WTC11 (cell line): ENCODE data around the gene MYH11. TPM values are rescaled to one million over a fixed set of nuclear protein-coding genes. Genes with fewer than 3 reads are reported as not detected.

ENCODE experiments used
- ATAC-seq: fragments of 200-7000 bp; cut with Tn5 transposase; 2 replicates; pipeline ENCODE4 v1.10.0; 2021; ENCODE audit warnings: mild to moderate bottlenecking, moderate library complexity
- CTCF ChIA-PET: fragments of 300-600 bp; sonication (Branson Sonifier 250); formaldehyde crosslinking; loops from one replicate; lab custom pipeline; 2021; ENCODE audit warnings: antibody characterized with exemption; lab: Charles Lee
- POLR2A ChIA-PET: fragments of 350-600 bp; sonication (Branson Sonifier 250); formaldehyde crosslinking; loops from one replicate; lab custom pipeline; 2021; ENCODE audit warnings: antibody characterized with exemption; lab: Charles Lee
- DNase-seq: peaks from one replicate; pipeline ENCODE4 v3.0.0; 2021; ENCODE audit warnings: low spot score
- H3K27ac Mint-ChIP-seq: 2 replicates; pipeline ENCODE4 v1.8.0; 2021; ENCODE audit warnings: mixed read lengths
- H3K27me3 Mint-ChIP-seq: 2 replicates; pipeline ENCODE4 v1.8.0; 2021; ENCODE audit warnings: low read depth, mild to moderate bottlenecking, moderate library complexity, mixed read lengths
- H3K36me3 Mint-ChIP-seq: 2 replicates; pipeline ENCODE4 v1.8.0; 2021; ENCODE audit warnings: mixed read lengths
- H3K4me1 Mint-ChIP-seq: 2 replicates; pipeline ENCODE4 v1.8.0; 2022; ENCODE audit warnings: mixed read lengths
- H3K4me3 Mint-ChIP-seq: 2 replicates; pipeline ENCODE4 v1.8.0; 2021; ENCODE audit warnings: mild to moderate bottlenecking, moderate library complexity, mixed read lengths
- H3K9me3 Mint-ChIP-seq: 2 replicates; pipeline ENCODE4 v1.8.0; 2021; ENCODE audit warnings: mixed read lengths
- AFF4 ChIP-seq: sonication (generic); formaldehyde crosslinking; IDR thresholded peaks from 2 replicates; pipeline ENCODE4 v1.8.1; 2023; ENCODE audit warnings: mild to moderate bottlenecking, missing genetic modification reagents, borderline replicate concordance
- CREB1 ChIP-seq: sonication (generic); formaldehyde crosslinking; IDR thresholded peaks from 2 replicates; pipeline ENCODE4 v1.8.0; 2023; ENCODE audit warnings: mild to moderate bottlenecking, missing genetic modification reagents
- E2F1 ChIP-seq: sonication (generic); formaldehyde crosslinking; IDR thresholded peaks from 2 replicates; pipeline ENCODE4 v1.8.0; 2022; ENCODE audit warnings: mild to moderate bottlenecking, missing genetic modification reagents
- GABPB1 ChIP-seq: sonication (generic); formaldehyde crosslinking; IDR thresholded peaks from 2 replicates; pipeline ENCODE4 v1.8.1; 2023; ENCODE audit warnings: mild to moderate bottlenecking, missing genetic modification reagents
- KAT7 ChIP-seq: sonication (generic); formaldehyde crosslinking; IDR thresholded peaks from 2 replicates; pipeline ENCODE4 v1.8.1; 2023; ENCODE audit warnings: missing genetic modification reagents, mild to moderate bottlenecking, borderline replicate concordance
- NR1H2 ChIP-seq: sonication (generic); formaldehyde crosslinking; IDR thresholded peaks from 2 replicates; pipeline ENCODE4 v1.9.0; 2021; ENCODE audit warnings: mild to moderate bottlenecking, moderate library complexity, missing genetic modification reagents
- PRDM15 ChIP-seq: sonication (generic); formaldehyde crosslinking; IDR thresholded peaks from 2 replicates; pipeline ENCODE4 v1.8.0; 2022; ENCODE audit warnings: missing genetic modification reagents
- ZNF219 ChIP-seq: sonication (generic); formaldehyde crosslinking; IDR thresholded peaks from 2 replicates; pipeline ENCODE4 v1.8.0; 2023; ENCODE audit warnings: missing genetic modification reagents, mild to moderate bottlenecking, borderline replicate concordance
- ZNF281 ChIP-seq: sonication (generic); formaldehyde crosslinking; IDR thresholded peaks from 2 replicates; pipeline ENCODE4 v1.8.0; 2023; ENCODE audit warnings: mild to moderate bottlenecking, missing genetic modification reagents
- ZNF317 ChIP-seq: sonication (generic); formaldehyde crosslinking; IDR thresholded peaks from 2 replicates; pipeline ENCODE4 v1.8.1; 2023; ENCODE audit warnings: low read depth, mild to moderate bottlenecking, moderate library complexity, missing genetic modification reagents, borderline replicate concordance
- ZNF425 ChIP-seq: fragments of 250-450 bp; sonication (Bioruptor Pico); conservative IDR thresholded peaks from 2 replicates; pipeline ENCODE4 v1.9.0; 2021; ENCODE audit warnings: mild to moderate bottlenecking
- ZNF532 ChIP-seq: fragments of 250-450 bp; sonication (Bioruptor Pico); IDR thresholded peaks from 2 replicates; pipeline ENCODE4 v1.9.0; 2021; ENCODE audit warnings: mild to moderate bottlenecking, borderline replicate concordance
- total RNA-seq: library from RNA; stranded (reverse); gene quantifications from 3 replicates; pipeline ENCODE4 v1.2.3, GENCODE V29; 2021
- TF ChIP-seq, protein P1 (sequence below): fragments of 250-450 bp; sonication (Bioruptor Pico); IDR thresholded peaks from 2 replicates; pipeline ENCODE4 v1.8.0; 2021; ENCODE audit warnings: mild to moderate bottlenecking
- TF ChIP-seq, protein P2 (sequence below): sonication (generic); formaldehyde crosslinking; IDR thresholded peaks from 2 replicates; pipeline ENCODE4 v1.8.0; 2022; ENCODE audit warnings: mild to moderate bottlenecking, missing genetic modification reagents
- TF ChIP-seq, protein P3 (sequence below): sonication (generic); formaldehyde crosslinking; IDR thresholded peaks from 2 replicates; pipeline ENCODE4 v1.8.0; 2022; ENCODE audit warnings: mild to moderate bottlenecking, missing genetic modification reagents

The MYH11 gene
- total RNA-seq, 1 experiment from 2014 or later = 0.74 TPM

- Mint-ChIP-seq H3K4me1 (no peaks in the 10 kb centered on the region), H3K9me3 (no peaks in the 10 kb centered on the region), H3K4me3 (no peak overlapping the region), H3K36me3 (peaks cover 16% of the 10 kb centered on the region), H3K27me3 (no peaks in the 10 kb centered on the region), H3K27ac (no peak overlapping the region)
- CTCF ChIA-PET = no interaction called here
- ATAC-seq (no peak), DNase-seq (no peak)
- POLR2A ChIA-PET = no interaction called here
- TF ChIP-seq ZNF317 (CRISPR knock-in tag) = no peak
- no peak for TF ChIP-seq GABPB1
- TF ChIP-seq CREB1 (CRISPR knock-in tag) = no peak
- TF ChIP-seq ZNF281 (CRISPR knock-in tag) = no peak
- no peak for TF ChIP-seq NR1H2 (CRISPR knock-in tag)
- TF ChIP-seq AFF4 (CRISPR knock-in tag) = no peak
- TF ChIP-seq, protein P1, sequence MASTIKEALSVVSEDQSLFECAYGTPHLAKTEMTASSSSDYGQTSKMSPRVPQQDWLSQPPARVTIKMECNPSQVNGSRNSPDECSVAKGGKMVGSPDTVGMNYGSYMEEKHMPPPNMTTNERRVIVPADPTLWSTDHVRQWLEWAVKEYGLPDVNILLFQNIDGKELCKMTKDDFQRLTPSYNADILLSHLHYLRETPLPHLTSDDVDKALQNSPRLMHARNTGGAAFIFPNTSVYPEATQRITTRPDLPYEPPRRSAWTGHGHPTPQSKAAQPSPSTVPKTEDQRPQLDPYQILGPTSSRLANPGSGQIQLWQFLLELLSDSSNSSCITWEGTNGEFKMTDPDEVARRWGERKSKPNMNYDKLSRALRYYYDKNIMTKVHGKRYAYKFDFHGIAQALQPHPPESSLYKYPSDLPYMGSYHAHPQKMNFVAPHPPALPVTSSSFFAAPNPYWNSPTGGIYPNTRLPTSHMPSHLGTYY (CRISPR knock-in tag) = no peak
- no peak for TF ChIP-seq ZNF219 (CRISPR knock-in tag)
- no peak for TF ChIP-seq E2F1 (CRISPR knock-in tag)
- TF ChIP-seq, protein P2, sequence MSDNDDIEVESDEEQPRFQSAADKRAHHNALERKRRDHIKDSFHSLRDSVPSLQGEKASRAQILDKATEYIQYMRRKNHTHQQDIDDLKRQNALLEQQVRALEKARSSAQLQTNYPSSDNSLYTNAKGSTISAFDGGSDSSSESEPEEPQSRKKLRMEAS = no peak
- no peak for TF ChIP-seq ZNF532 (CRISPR knock-in tag)
- no peak for TF ChIP-seq KAT7 (CRISPR knock-in tag)
- TF ChIP-seq PRDM15 (CRISPR knock-in tag) = no peak
- no peak for TF ChIP-seq ZNF425 (CRISPR knock-in tag)
- TF ChIP-seq, protein P3, sequence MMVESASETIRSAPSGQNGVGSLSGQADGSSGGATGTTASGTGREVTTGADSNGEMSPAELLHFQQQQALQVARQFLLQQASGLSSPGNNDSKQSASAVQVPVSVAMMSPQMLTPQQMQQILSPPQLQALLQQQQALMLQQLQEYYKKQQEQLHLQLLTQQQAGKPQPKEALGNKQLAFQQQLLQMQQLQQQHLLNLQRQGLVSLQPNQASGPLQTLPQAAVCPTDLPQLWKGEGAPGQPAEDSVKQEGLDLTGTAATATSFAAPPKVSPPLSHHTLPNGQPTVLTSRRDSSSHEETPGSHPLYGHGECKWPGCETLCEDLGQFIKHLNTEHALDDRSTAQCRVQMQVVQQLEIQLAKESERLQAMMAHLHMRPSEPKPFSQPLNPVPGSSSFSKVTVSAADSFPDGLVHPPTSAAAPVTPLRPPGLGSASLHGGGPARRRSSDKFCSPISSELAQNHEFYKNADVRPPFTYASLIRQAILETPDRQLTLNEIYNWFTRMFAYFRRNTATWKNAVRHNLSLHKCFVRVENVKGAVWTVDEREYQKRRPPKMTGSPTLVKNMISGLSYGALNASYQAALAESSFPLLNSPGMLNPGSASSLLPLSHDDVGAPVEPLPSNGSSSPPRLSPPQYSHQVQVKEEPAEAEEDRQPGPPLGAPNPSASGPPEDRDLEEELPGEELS (CRISPR knock-in tag) = no peak
Observed at GRCh38 chr16:15723808-15724207, 133.0 kb downstream of the MYH11 start.
